Smooth muscle cell (in vitro differentiated cells): ENCODE results near the gene FRA10AC1. TPM values are rescaled to one million over a fixed set of nuclear protein-coding genes. Genes with fewer than 3 reads are reported as not detected.

ENCODE experiments used
- DNase-seq: peaks from one replicate; lab custom pipeline; 2025; ENCODE audit not compliant: unreplicated experiment; lab: John Stamatoyannopoulos, UW
- H2AFZ ChIP-seq: fragments of 200-600 bp; sonication (generic); 2 replicates; pipeline ENCODE4 v1.6.0; 2016; ENCODE audit warnings: antibody characterized with exemption, low read depth, mild to moderate bottlenecking
- H3F3A ChIP-seq: fragments of 200-600 bp; sonication (generic); 2 replicates; pipeline ENCODE4 v1.6.0; 2017; ENCODE audit warnings: antibody characterized with exemption, low read depth
- H3K27ac ChIP-seq: fragments of 200-600 bp; sonication (generic); 2 replicates; pipeline ENCODE4 v1.5.1; 2016; ENCODE audit warnings: low read depth, mild to moderate bottlenecking
- H3K27me3 ChIP-seq: fragments of 200-600 bp; sonication (generic); 2 replicates; pipeline ENCODE4 v1.6.1; 2016; ENCODE audit warnings: low read depth, mild to moderate bottlenecking
- H3K36me3 ChIP-seq: fragments of 200-600 bp; sonication (generic); 2 replicates; pipeline ENCODE4 v1.5.1; 2016; ENCODE audit warnings: low read depth
- H3K4me1 ChIP-seq: fragments of 200-600 bp; sonication (generic); 2 replicates; pipeline ENCODE4 v1.5.1; 2016; ENCODE audit warnings: low read depth
- H3K4me2 ChIP-seq: fragments of 200-600 bp; sonication (generic); 2 replicates; pipeline ENCODE4 v1.6.0; 2016; ENCODE audit warnings: mild to moderate bottlenecking
- H3K4me3 ChIP-seq: fragments of 200-600 bp; sonication (generic); 2 replicates; pipeline ENCODE4 v1.5.1; 2016; ENCODE audit warnings: mild to moderate bottlenecking
- H3K79me2 ChIP-seq: fragments of 200-600 bp; sonication (generic); 2 replicates; pipeline ENCODE4 v1.6.0; 2016; ENCODE audit warnings: low read depth, mild to moderate bottlenecking
- H3K9ac ChIP-seq: fragments of 200-600 bp; sonication (generic); 2 replicates; pipeline ENCODE4 v1.6.0; 2016; ENCODE audit warnings: low read depth
- H3K9me3 ChIP-seq: fragments of 200-600 bp; sonication (generic); replicated peaks from 2 replicates; pipeline ENCODE4 v1.5.1; 2016; ENCODE audit warnings: low read depth
- H4K20me1 ChIP-seq: fragments of 200-600 bp; sonication (generic); 2 replicates; pipeline ENCODE4 v1.6.0; 2016; ENCODE audit warnings: low read depth
- WGBS: methylation state at CpG from one replicate; pipeline ENCODE4 v1.1.7; 2016; ENCODE audit warnings: low lambda C conversion rate; 5-methylcytosine and 5-hydroxymethylcytosine counted together
- polyA plus RNA-seq: library from polyadenylated mRNA; unstranded; fragments of >200 nt; fragmentation: Nextera tagmentation; extraction: Ambion mirVana; gene quantifications from 2 replicates; pipeline ENCODE4 v1.2.1, GENCODE V29; 2016
- total RNA-seq: library from RNA; depleted of rRNA; stranded (reverse); fragments of >200 nt; gene quantifications from 2 replicates; pipeline ENCODE4 v1.2.3, GENCODE V29; 2014
- TF ChIP-seq, protein P1 (sequence below): fragments of 200-600 bp; sonication (generic); IDR thresholded peaks from 2 replicates; pipeline ENCODE4 v1.5.1; 2017; ENCODE audit warnings: borderline replicate concordance, mild to moderate bottlenecking, antibody characterized with exemption; ENCODE audit not compliant: insufficient read depth, poor library complexity, severe bottlenecking

The FRA10AC1 gene
- total and polyA plus RNA-seq, 2 experiments from 2014 or later: 11.2 to 12.3 TPM

DNA sequence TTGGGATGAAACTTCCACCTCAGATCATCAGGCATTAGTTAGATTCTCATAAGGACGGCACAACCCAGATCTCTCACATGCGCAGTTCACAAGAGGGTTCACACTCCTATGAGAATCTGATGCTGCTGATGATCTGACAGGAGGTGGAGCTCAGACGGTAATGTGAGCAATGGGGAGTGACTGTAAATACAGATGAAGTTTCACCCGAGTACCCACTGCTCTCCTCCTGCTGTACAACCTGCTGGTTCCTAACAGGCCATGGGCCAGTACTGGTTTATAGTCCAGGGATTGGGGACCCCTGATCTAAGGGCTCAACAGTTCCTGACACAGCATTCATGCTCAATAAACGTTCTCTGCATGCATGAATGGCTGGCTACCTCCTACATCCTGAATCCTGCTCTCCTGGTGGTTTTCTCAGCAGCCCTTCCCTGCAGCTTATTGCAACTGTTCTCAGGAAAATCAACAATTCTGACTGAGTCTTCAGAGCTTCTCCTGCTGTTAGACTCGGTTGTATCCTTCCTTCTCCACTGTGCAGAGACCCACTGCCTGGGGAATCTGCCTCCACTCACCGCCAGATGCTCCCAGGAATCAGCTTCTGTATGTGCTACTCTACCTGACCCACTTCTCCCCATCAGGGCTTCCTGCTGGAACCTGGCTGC is 72.6 kb downstream of the FRA10AC1 start:
- TF ChIP-seq, protein P1, sequence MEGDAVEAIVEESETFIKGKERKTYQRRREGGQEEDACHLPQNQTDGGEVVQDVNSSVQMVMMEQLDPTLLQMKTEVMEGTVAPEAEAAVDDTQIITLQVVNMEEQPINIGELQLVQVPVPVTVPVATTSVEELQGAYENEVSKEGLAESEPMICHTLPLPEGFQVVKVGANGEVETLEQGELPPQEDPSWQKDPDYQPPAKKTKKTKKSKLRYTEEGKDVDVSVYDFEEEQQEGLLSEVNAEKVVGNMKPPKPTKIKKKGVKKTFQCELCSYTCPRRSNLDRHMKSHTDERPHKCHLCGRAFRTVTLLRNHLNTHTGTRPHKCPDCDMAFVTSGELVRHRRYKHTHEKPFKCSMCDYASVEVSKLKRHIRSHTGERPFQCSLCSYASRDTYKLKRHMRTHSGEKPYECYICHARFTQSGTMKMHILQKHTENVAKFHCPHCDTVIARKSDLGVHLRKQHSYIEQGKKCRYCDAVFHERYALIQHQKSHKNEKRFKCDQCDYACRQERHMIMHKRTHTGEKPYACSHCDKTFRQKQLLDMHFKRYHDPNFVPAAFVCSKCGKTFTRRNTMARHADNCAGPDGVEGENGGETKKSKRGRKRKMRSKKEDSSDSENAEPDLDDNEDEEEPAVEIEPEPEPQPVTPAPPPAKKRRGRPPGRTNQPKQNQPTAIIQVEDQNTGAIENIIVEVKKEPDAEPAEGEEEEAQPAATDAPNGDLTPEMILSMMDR: no peak
- no peaks in the 10 kb centered on the region for H3K36me3 ChIP-seq
- no peaks in the 10 kb centered on the region for H3K27me3 ChIP-seq
- no peaks in the 10 kb centered on the region for H3K79me2 ChIP-seq
- no peaks in the 10 kb centered on the region for H4K20me1 ChIP-seq
- no peaks in the 10 kb centered on the region for H3K4me1 ChIP-seq
- no peak overlapping the region for H3K4me3 ChIP-seq
- WGBS: 71% methylated on average over 7 of the region's 7 CpGs
- H3F3A ChIP-seq: no peaks in the 10 kb centered on the region
- no peak overlapping the region for H2AFZ ChIP-seq
- no peak overlapping the region for H3K9ac ChIP-seq
- H3K9me3 ChIP-seq: no peaks in the 10 kb centered on the region
- DNase-seq: no peak
- H3K4me2 ChIP-seq: no peak overlapping the region
- no peak overlapping the region for H3K27ac ChIP-seq

DNA sequence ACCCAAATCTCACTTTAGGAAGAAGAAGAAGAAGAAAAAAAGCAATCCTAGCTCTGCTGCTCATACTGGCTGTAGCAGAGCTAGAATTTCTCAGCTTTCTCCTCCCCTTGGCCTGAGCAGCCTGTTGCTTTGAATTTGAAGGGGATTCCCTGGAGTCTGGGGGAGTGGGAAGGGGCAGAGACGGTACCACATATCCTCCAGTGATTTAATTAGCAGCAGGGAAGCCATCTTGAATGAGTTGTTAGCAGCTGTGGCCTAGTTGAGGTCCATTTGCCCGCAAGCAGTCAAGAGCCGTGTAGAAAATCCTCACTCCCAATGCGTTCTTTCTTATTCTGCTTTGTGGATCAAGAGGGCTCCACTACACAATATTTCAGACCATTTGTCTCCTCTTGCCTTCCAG is 73.5 kb downstream of the FRA10AC1 start:
- 92% methylated on average over 4 of the region's 4 CpGs for WGBS
- H4K20me1 ChIP-seq: no peaks in the 10 kb centered on the region
- no peaks in the 10 kb centered on the region for H3K79me2 ChIP-seq

DNA sequence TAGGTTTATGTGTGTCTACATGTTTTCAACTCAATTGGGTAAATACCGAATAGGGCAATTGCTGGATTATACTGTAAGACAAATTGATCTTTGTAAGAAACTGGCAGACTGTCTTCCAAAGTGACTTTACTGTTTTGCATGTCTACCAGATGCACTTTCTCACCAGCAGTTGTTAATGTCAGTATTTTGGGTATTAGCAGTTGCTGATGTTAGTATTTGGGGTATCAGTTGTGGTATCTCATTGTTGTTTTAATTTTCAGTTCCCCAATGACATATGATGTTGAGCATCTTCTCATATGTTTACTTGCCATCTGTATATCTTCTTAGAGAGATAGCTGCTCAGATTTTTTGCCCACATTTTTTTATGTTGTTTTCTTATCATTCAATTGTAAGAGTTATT is 79.5 kb downstream of the FRA10AC1 start:
- Histone ChIP-seq H3F3A (no peaks in the 10 kb centered on the region), H3K36me3 (no peaks in the 10 kb centered on the region), H4K20me1 (no peaks in the 10 kb centered on the region), H3K9me3 (no peaks in the 10 kb centered on the region), H3K4me2 (no peak overlapping the region), H3K79me2 (no peaks in the 10 kb centered on the region), H3K4me3 (no peak overlapping the region), H3K27ac (no peak overlapping the region), H3K27me3 (peaks cover 16% of the 10 kb centered on the region), H2AFZ (no peak overlapping the region), H3K4me1 (no peaks in the 10 kb centered on the region), H3K9ac (no peak overlapping the region)
- TF ChIP-seq, protein P1: no peak
- no peak for DNase-seq
- 85% methylated on average over 1 of the region's 1 CpG for WGBS

More for the DNA sequence above, 73.5 kb downstream of the FRA10AC1 start:
- Histone ChIP-seq H2AFZ (no peak overlapping the region), H3K36me3 (no peaks in the 10 kb centered on the region), H3K27ac (no peak overlapping the region), H3F3A (no peaks in the 10 kb centered on the region), H3K9ac (no peak overlapping the region), H3K27me3 (no peaks in the 10 kb centered on the region), H3K4me1 (no peaks in the 10 kb centered on the region), H3K4me2 (no peak overlapping the region), H3K9me3 (no peaks in the 10 kb centered on the region), H3K4me3 (no peak overlapping the region)
- TF ChIP-seq, protein P1: no peak
- no peak for DNase-seq

DNA sequence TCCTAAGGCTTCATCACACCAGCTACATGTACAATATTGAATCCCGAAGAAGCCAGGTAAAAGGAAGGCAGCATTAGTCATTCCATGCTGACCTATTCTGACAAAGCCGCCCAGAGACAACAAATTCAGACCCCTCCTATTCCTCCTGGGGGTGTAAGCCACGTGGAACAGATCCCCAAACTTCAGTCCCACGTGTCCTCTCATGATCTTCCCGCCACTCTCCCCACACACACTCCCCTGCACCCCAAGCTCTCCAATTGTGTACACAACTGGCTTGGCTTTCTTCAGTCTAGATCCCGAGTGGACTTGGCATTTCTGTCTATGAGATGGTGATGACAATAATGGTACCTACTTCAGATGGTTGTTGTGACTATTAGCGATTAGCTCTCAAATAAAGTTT is 81.5 kb downstream of the FRA10AC1 start:
- Histone ChIP-seq H3K79me2 (no peaks in the 10 kb centered on the region), H3K36me3 (no peaks in the 10 kb centered on the region), H3K4me3 (no peak overlapping the region), H3K27me3 (peaks cover 16% of the 10 kb centered on the region), H3K4me2 (no peak overlapping the region), H4K20me1 (no peaks in the 10 kb centered on the region), H3K9me3 (no peaks in the 10 kb centered on the region), H2AFZ (no peak overlapping the region), H3K27ac (no peak overlapping the region), H3F3A (no peaks in the 10 kb centered on the region), H3K4me1 (no peaks in the 10 kb centered on the region), H3K9ac (no peak overlapping the region)
- TF ChIP-seq, protein P1: no peak
- DNase-seq: no peak
- WGBS: 86% methylated on average over 7 of the region's 7 CpGs
